K562 (cell line): ENCODE results near the gene CLUH. TPM values are rescaled to one million over a fixed set of nuclear protein-coding genes. Genes with fewer than 3 reads are reported as not detected.
A peak's percentile ranks its signal among the peaks of the same experiment; 100 is the strongest.

Experiments used
- FOXJ3 ChIP-seq: sonication (generic); formaldehyde crosslinking; IDR thresholded peaks from 2 replicates; pipeline ENCODE4 v1.4.0; 2020; ENCODE audit warnings: mild to moderate bottlenecking, missing genetic modification reagents
- HCFC1 ChIP-seq: IDR thresholded peaks from 2 replicates; pipeline ENCODE4 v1.6.1; 2012; ENCODE audit warnings: low read depth, low read length, improper control_type of control experiment
- MAZ ChIP-seq, 2 experiments: fragments of 450-650 bp in 1 of 2; sonication (generic) in 1 of 2; formaldehyde crosslinking; IDR thresholded peaks in 1 of 2; conservative IDR thresholded peaks in 1 of 2; 2 replicates each; pipeline versions ENCODE4 v1.4.0 to v1.5.0; 2020; ENCODE audit warnings: mild to moderate bottlenecking in 1 of 2, missing genetic modification reagents in 1 of 2
- PCBP2 ChIP-seq: fragments of 200-400 bp; formaldehyde crosslinking; IDR thresholded peaks from 2 replicates; pipeline ENCODE4 v1.6.1; 2018; ENCODE audit warnings: low read length, low read depth, mild to moderate bottlenecking, moderate library complexity; ENCODE audit not compliant: poor library complexity, severe bottlenecking
- TGIF2 ChIP-seq: sonication (generic); formaldehyde crosslinking; IDR thresholded peaks from 2 replicates; pipeline ENCODE4 v1.8.1; 2022; ENCODE audit warnings: mild to moderate bottlenecking, missing genetic modification reagents, moderate library complexity
- THAP12 ChIP-seq: fragments of 250-450 bp; sonication (Bioruptor Pico); IDR thresholded peaks from 2 replicates; pipeline ENCODE4 v1.9.0; 2021; ENCODE audit warnings: mild to moderate bottlenecking, inconsistent platforms
- YY1 ChIP-seq, 3 experiments: IDR thresholded peaks; 2 replicates each; pipeline ENCODE4 v1.6.1; 2011; ENCODE audit warnings: low read length in 2 of 3, mild to moderate bottlenecking in 2 of 3, moderate library complexity in 2 of 3, borderline replicate concordance in 1 of 3, control low read depth in 1 of 3, low read depth in 1 of 3; ENCODE audit not compliant: insufficient read depth in 3 of 3, insufficient replicate concordance in 2 of 3, control insufficient read depth in 1 of 3, insufficient read length in 1 of 3; ENCODE audit errors: extremely low read depth in 1 of 3
- ZBTB7A ChIP-seq: IDR thresholded peaks from 2 replicates; pipeline ENCODE4 v1.6.1; 2011; ENCODE audit warnings: low read depth, mild to moderate bottlenecking, low read length, moderate library complexity, borderline replicate concordance; ENCODE audit not compliant: control insufficient read depth
- ZNF407 ChIP-seq: fragments of 450-650 bp; IDR thresholded peaks from 2 replicates; pipeline ENCODE4 v1.6.1; 2016; ENCODE audit warnings: low read depth
- ZNF717 ChIP-seq: fragments of 250-450 bp; sonication (Bioruptor Pico); IDR thresholded peaks from 2 replicates; pipeline ENCODE4 v1.5.0; 2021
- polyA plus RNA-seq, 8 experiments: library from polyadenylated mRNA; depleted of rRNA in 4 of 8; stranded (reverse) in 5 of 8; unstranded in 3 of 8; fragments of >200 nt; fragmentation: Nextera tagmentation in 2 of 8; fragmentation: Illumina TruSeq in 1 of 8; extraction: Ambion mirVana in 2 of 8; extraction: Trizol in 1 of 8; gene quantifications; 2 replicates each; pipeline versions ENCODE4 v1.2.1 to v1.2.3, GENCODE V29; 2011 to 2014; ENCODE audit warnings: inconsistent platforms in 1 of 8, missing spikeins in 1 of 8
- total RNA-seq, 7 experiments: library from RNA; depleted of rRNA in 6 of 7; stranded (reverse); fragments of >200 nt in 6 of 7; fragmentation: Illumina TruSeq in 2 of 7; extraction: Trizol in 2 of 7; gene quantifications; 2 replicates each; pipeline versions ENCODE4 v1.2.1 to v1.2.3, GENCODE V29; 2011 to 2021; ENCODE audit warnings: low replicate concordance in 1 of 7

CLUH gene
- total and polyA plus RNA-seq, 9 of the 15 experiments (the other 6 are each of a cell fraction or from before 2014, with no cell fraction given) = 0.21 to 140 (median 33.2) TPM

GRCh38 chr17:2749784-2750181, 38.2 kb upstream of the CLUH start (continued):
- TF ChIP-seq ZNF407 = no peak
- TF ChIP-seq YY1 (IDR thresholded peaks at IDR 0.05; ENCODE audit: borderline replicate concordance in 1 of 3, control insufficient read depth in 1 of 3, extremely low read depth in 1 of 3, insufficient read depth in 3 of 3, insufficient read length in 1 of 3, insufficient replicate concordance in 2 of 3, low read depth in 1 of 3, low read length in 2 of 3) = no peak
- peak; percentile 79 for TF ChIP-seq TGIF2
- no peak for TF ChIP-seq THAP12 (CRISPR knock-in tag)
- no peak for TF ChIP-seq PCBP2
- no peak for TF ChIP-seq HCFC1
- no peak for TF ChIP-seq ZNF717 (CRISPR knock-in tag)
- TF ChIP-seq FOXJ3 (CRISPR knock-in tag) = no peak
- peak; percentile 40 to 89; a peak in 3 of 4 replicates for TF ChIP-seq MAZ (CRISPR knock-in tag; conservative IDR thresholded peaks at IDR 0.05 in 1 of 2, IDR thresholded peaks at IDR 0.05 in 1 of 2)
- 0 out of 2 replicates have a peak, but pooled peaks have one; percentile 22 for TF ChIP-seq ZBTB7A
